Calu3 (cell line): ENCODE results near the gene ZNF414. TPM values are rescaled to one million over a fixed set of nuclear protein-coding genes. Genes with fewer than 3 reads are reported as not detected.

Experiments used
- BruUV-seq: library from RNA; stranded (reverse); fragments of 400-500 nt; replicated peaks from 2 replicates; lab custom pipeline; 2021; lab: Mats Ljungman, UMichigan
- CTCF ChIA-PET: fragments of 300-600 bp; sonication (Branson Sonifier 250); formaldehyde crosslinking; loops from one replicate; lab custom pipeline; 2022; ENCODE audit warnings: antibody characterized with exemption; lab: Charles Lee
- DNase-seq: peaks from one replicate; pipeline ENCODE4 v3.0.0; 2022
- H3K27ac Mint-ChIP-seq: one replicate; pipeline ENCODE4 v1.8.0; 2022; ENCODE audit warnings: mixed read lengths; ENCODE audit not compliant: unreplicated experiment
- H3K27me3 Mint-ChIP-seq: one replicate; pipeline ENCODE4 v1.8.0; 2022; ENCODE audit warnings: mixed read lengths; ENCODE audit not compliant: unreplicated experiment
- H3K36me3 Mint-ChIP-seq: one replicate; pipeline ENCODE4 v1.8.0; 2022; ENCODE audit warnings: mild to moderate bottlenecking, moderate library complexity, mixed read lengths; ENCODE audit not compliant: insufficient read depth, unreplicated experiment
- H3K4me1 Mint-ChIP-seq: one replicate; pipeline ENCODE4 v1.8.0; 2022; ENCODE audit warnings: mild to moderate bottlenecking, low read depth, mixed read lengths; ENCODE audit not compliant: unreplicated experiment
- H3K4me3 Mint-ChIP-seq: one replicate; pipeline ENCODE4 v1.8.0; 2022; ENCODE audit warnings: mild to moderate bottlenecking, low read depth, moderate library complexity, mixed read lengths; ENCODE audit not compliant: unreplicated experiment
- H3K9me3 Mint-ChIP-seq: one replicate; pipeline ENCODE4 v1.8.0; 2022; ENCODE audit warnings: low read depth, mixed read lengths; ENCODE audit not compliant: unreplicated experiment
- intact Hi-C: fragments of 100-400 bp; cut with micrococcal nuclease; formaldehyde crosslinking; loops from one replicate; pipeline ENCODE4 v1.10.0; 2022; ENCODE audit not compliant: unreplicated experiment
- total RNA-seq: library from RNA; stranded (reverse); gene quantifications from 2 replicates; pipeline ENCODE4 v1.2.3, GENCODE V29; 2022
- TF ChIP-seq, protein P1 (sequence below): fragments of 200-600 bp; IDR thresholded peaks from one replicate; pipeline ENCODE4 v1.8.0; 2022; ENCODE audit warnings: antibody characterized with exemption; ENCODE audit not compliant: unreplicated experiment

The ZNF414 gene
- total RNA-seq, 1 experiment from 2014 or later, result 8.7 TPM

DNA sequence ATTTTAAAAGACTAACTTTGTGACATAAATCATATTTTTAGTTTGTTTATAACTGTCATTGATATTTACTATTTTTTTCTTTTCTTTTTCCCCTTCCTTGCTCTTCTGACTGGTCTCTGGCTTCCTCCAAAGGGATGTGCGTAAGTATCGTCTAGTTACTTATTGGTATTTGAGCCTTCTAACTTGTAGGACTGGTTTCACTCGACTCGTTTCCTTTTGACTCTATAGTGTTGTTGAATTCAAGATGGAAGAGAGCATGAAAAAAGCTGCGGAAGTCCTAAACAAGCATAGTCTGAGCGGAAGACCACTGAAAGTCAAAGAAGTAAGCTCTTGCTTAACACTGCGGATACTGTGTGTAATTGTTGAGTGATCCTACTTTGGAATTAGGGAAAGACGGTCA lies 50.6 kb downstream of the ZNF414 start:
- Mint-ChIP-seq H3K36me3 (peaks cover 44% of the 10 kb centered on the region), H3K9me3 (no peaks in the 10 kb centered on the region), H3K4me3 (no peak overlapping the region), H3K27ac (no peak overlapping the region), H3K4me1 (peaks cover 31% of the 10 kb centered on the region), H3K27me3 (no peaks in the 10 kb centered on the region)
- CTCF ChIA-PET, result no interaction called here
- BruUV-seq, result no TSS peak
- no peak for DNase-seq
- intact Hi-C loops, result no loop called here
- TF ChIP-seq, protein P1, sequence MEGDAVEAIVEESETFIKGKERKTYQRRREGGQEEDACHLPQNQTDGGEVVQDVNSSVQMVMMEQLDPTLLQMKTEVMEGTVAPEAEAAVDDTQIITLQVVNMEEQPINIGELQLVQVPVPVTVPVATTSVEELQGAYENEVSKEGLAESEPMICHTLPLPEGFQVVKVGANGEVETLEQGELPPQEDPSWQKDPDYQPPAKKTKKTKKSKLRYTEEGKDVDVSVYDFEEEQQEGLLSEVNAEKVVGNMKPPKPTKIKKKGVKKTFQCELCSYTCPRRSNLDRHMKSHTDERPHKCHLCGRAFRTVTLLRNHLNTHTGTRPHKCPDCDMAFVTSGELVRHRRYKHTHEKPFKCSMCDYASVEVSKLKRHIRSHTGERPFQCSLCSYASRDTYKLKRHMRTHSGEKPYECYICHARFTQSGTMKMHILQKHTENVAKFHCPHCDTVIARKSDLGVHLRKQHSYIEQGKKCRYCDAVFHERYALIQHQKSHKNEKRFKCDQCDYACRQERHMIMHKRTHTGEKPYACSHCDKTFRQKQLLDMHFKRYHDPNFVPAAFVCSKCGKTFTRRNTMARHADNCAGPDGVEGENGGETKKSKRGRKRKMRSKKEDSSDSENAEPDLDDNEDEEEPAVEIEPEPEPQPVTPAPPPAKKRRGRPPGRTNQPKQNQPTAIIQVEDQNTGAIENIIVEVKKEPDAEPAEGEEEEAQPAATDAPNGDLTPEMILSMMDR, result no peak

DNA sequence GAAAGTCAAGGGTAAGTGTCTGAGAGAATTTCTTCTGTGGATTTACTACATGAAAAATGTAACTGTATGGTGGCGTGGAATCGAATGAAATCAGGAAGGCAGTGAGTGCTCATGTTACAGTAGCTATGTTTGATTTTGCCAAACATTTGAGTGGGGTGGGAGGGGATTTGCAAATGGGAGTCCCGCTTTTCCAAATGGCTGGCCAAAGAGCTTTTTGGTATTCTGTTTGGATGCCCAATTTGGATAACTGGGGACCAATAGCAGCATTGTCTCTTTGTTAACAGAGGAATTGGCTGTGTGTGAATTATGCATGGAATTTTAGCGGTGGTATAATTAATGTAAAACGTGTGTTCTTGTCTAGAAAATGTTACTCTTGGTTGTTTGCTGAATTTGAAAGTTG lies 51.4 kb downstream of the ZNF414 start:
- H3K36me3 Mint-ChIP-seq, result peaks cover 36% of the 10 kb centered on the region

DNA sequence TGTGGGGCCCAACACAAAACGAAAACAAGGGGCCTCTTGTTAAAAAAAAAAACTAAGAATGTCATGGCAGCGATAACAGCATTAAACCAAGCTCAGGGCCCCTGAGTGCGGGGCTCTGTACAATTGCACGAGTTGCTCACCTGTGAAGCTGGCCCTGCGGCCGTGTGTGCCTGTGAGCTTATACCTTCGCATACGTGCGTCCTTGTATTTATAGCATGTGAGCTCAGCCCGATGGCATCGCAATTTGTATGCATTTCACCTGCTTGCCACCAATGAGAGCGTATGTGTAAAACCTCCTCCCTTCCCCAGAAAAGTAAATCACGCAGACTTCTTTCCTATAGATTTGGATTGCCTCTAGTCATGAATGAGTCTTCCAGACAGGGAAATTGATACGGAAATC lies 52.1 kb downstream of the ZNF414 start:
- no peaks in the 10 kb centered on the region for H3K9me3 Mint-ChIP-seq
- H3K36me3 Mint-ChIP-seq, result peaks cover 29% of the 10 kb centered on the region

More for the DNA sequence above, 51.4 kb downstream of the ZNF414 start:
- no peak overlapping the region for H3K27ac Mint-ChIP-seq
- intact Hi-C loops, result no loop called here
- no peaks in the 10 kb centered on the region for H3K27me3 Mint-ChIP-seq
- TF ChIP-seq, protein P1, result no peak
- DNase-seq, result no peak
- H3K9me3 Mint-ChIP-seq, result no peaks in the 10 kb centered on the region
- no TSS peak for BruUV-seq
- CTCF ChIA-PET, result no interaction called here
- peaks cover 35% of the 10 kb centered on the region for H3K4me1 Mint-ChIP-seq
- no peak overlapping the region for H3K4me3 Mint-ChIP-seq

DNA sequence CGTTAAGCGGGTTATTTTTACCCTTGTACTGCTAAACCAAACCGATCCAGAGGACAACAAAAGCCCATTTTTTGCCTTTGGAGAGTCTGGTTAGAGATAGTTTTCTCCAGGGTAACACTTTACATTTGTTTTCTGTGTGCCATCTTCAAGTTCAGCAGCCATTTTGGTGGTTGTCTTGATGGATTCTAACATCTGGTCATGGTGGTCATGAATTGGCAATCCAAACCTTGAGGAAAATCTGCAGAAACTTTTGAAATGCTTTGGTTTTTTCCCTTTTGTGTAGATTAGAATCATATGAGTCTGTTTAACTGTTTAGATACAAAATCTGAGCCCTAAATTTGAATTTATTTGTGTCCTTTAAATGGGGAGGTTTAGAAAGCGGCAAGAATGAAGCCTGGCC lies 52.6 kb downstream of the ZNF414 start:
- no peak for DNase-seq
- Mint-ChIP-seq H3K4me1 (peaks cover 35% of the 10 kb centered on the region), H3K4me3 (no peak overlapping the region), H3K27me3 (no peaks in the 10 kb centered on the region), H3K9me3 (no peaks in the 10 kb centered on the region), H3K27ac (no peak overlapping the region), H3K36me3 (peaks cover 29% of the 10 kb centered on the region)
- BruUV-seq, result no TSS peak
- CTCF ChIA-PET, result no interaction called here
- TF ChIP-seq, protein P1, result no peak
- intact Hi-C loops, result no loop called here

More for the DNA sequence above, 52.1 kb downstream of the ZNF414 start:
- TF ChIP-seq, protein P1, result no peak
- no peak overlapping the region for H3K27ac Mint-ChIP-seq
- peaks cover 35% of the 10 kb centered on the region for H3K4me1 Mint-ChIP-seq
- no peak for DNase-seq
- H3K27me3 Mint-ChIP-seq, result no peaks in the 10 kb centered on the region
- CTCF ChIA-PET, result no interaction called here
- intact Hi-C loops, result no loop called here
- no peak overlapping the region for H3K4me3 Mint-ChIP-seq
- no TSS peak for BruUV-seq
